ENCODE measurements around the gene NR5A2.

The NR5A2 gene

DNA sequence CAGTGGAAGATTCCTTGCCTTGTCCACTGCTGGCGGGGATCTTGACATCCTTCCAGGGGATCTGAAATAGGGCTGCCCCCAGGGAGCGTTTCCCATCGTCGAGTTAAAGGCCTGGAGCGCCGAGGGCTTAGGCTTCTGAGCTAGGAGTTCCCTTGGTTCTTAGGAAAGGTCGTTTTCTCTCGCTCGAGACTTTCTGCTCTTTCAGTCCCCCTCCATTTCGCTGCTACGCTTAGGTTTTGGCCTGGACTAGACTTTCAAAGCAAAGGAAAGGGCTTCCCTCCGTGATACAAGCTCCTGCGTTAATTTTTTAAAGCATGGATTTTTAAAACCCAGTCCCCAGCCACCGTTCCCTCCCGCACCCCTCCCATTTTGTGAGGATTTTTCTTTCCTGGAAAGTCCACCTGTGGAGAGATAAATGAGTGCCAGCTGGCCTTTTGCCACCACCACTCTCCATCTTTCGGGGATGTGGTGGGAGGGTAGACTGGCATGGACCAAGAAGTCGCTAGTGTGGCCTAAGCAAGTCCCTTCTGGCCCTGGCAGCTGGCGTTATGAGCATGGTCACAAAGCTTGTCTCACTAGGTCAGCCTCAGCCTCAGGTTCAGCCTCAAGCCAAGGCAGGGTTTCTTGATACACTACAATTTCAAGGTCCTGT is 9.2 kb downstream of the NR5A2 start:
- H3K36me3 ChIP-seq (ENCODE audit: insufficient read depth, low read length) = no peaks in the 10 kb centered on the region
- H3K4me1 ChIP-seq (ENCODE audit: control insufficient read depth, insufficient read depth, low read length) = peaks cover 28% of the 10 kb centered on the region
- no peak overlapping the region for H3K9ac ChIP-seq (ENCODE audit: low read depth, low read length)
- no peak overlapping the region for H3K4me2 ChIP-seq (ENCODE audit: low read length)
- H3K4me3 ChIP-seq (ENCODE audit: low read length) = no peak overlapping the region
- H3K9me3 ChIP-seq (replicated peaks; ENCODE audit: low read length) = no peaks in the 10 kb centered on the region
- peaks cover 99% of the 10 kb centered on the region for H3K27me3 ChIP-seq (ENCODE audit: control insufficient read depth, insufficient read depth, low read length)

DNA sequence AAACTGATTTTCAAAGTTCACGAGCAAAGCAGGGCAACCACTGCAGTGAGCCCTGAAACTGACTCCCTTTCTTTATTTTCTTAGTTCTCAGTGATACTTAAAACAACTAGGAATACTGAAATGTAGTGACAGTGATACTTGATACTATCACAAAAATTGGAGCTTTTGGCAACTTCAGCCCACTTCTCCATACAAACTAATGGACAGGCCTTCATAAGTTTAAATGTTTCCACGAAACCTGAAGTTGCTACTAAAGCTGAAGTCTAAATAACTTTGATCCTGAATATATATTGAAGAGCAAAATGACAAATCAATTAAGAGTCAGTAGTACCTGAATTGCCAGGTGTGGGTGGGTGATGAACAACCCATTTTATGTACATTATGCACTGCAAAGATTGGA is 10.0 kb downstream of the NR5A2 start:
- Histone ChIP-seq H3K4me1 (ENCODE audit: control insufficient read depth, insufficient read depth, low read length) (peaks cover 28% of the 10 kb centered on the region), H3K36me3 (ENCODE audit: insufficient read depth, low read length) (no peaks in the 10 kb centered on the region), H3K4me3 (ENCODE audit: low read length) (no peak overlapping the region), H3K9me3 (replicated peaks; ENCODE audit: low read length) (no peaks in the 10 kb centered on the region), H3K9ac (ENCODE audit: low read depth, low read length) (no peak overlapping the region), H3K4me2 (ENCODE audit: low read length) (no peak overlapping the region), H3K27me3 (ENCODE audit: control insufficient read depth, insufficient read depth, low read length) (peaks cover 99% of the 10 kb centered on the region)

- Histone ChIP-seq H3K9ac (ENCODE audit: low read depth, low read length) (no peak overlapping the region), H3K4me3 (ENCODE audit: low read length) (no peak overlapping the region), H3K27me3 (ENCODE audit: control insufficient read depth, insufficient read depth, low read length) (peaks cover 99% of the 10 kb centered on the region), H3K9me3 (replicated peaks; ENCODE audit: low read length) (no peaks in the 10 kb centered on the region), H3K4me1 (ENCODE audit: control insufficient read depth, insufficient read depth, low read length) (peaks cover 28% of the 10 kb centered on the region), H3K36me3 (ENCODE audit: insufficient read depth, low read length) (no peaks in the 10 kb centered on the region), H3K4me2 (ENCODE audit: low read length) (no peak overlapping the region)
Measured at GRCh38 chr1:200037904-200038303, 10.4 kb downstream of the NR5A2 start.

DNA sequence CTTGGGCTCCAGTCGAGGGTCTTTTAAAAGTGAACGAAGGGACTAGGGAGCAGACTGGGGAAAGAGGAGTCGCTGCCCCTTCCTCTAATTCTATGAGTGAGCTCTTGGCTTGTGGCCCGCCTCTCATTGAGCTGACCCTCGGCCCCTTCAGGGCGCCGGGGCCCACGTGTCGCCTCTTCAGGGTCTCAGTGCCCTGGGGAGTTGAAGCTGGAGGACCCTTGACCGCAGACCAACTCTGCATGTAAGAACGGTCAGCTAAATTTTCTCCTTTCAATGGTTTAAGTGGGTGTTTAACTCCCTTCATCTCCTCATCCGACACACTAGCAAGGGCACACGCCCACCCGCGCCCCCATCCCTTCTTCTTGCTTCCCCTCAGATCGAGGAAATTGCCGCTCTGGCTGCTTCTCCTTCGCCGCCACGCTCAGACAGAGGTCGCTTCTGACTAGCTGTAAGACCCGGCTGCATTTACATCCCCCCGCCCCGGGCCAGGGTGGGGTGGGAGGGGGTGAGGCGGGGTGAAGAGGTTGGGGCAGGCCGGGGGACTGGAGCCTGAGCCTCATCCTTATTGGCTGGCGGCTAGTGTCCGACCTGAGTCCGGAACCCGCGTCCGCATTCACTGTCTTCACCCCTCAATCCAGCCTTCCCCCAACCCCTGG is 10.9 kb downstream of the NR5A2 start:
- H3K4me1 ChIP-seq (ENCODE audit: control insufficient read depth, insufficient read depth, low read length) = peaks cover 28% of the 10 kb centered on the region
- H3K9ac ChIP-seq (ENCODE audit: low read depth, low read length) = no peak overlapping the region
- peaks cover 99% of the 10 kb centered on the region for H3K27me3 ChIP-seq (ENCODE audit: control insufficient read depth, insufficient read depth, low read length)
- H3K9me3 ChIP-seq (replicated peaks; ENCODE audit: low read length) = no peaks in the 10 kb centered on the region
- H3K4me2 ChIP-seq (ENCODE audit: low read length) = peak overlapping the region; percentile 98
- peak overlapping the region; percentile 73 for H3K4me3 ChIP-seq (ENCODE audit: low read length)
- H3K36me3 ChIP-seq (ENCODE audit: insufficient read depth, low read length) = no peaks in the 10 kb centered on the region

- H3K27me3 ChIP-seq (ENCODE audit: control insufficient read depth, insufficient read depth, low read length) = peaks cover 98% of the 10 kb centered on the region
Measured at GRCh38 chr1:200038981-200039848, 11.7 kb downstream of the NR5A2 start.

DNA sequence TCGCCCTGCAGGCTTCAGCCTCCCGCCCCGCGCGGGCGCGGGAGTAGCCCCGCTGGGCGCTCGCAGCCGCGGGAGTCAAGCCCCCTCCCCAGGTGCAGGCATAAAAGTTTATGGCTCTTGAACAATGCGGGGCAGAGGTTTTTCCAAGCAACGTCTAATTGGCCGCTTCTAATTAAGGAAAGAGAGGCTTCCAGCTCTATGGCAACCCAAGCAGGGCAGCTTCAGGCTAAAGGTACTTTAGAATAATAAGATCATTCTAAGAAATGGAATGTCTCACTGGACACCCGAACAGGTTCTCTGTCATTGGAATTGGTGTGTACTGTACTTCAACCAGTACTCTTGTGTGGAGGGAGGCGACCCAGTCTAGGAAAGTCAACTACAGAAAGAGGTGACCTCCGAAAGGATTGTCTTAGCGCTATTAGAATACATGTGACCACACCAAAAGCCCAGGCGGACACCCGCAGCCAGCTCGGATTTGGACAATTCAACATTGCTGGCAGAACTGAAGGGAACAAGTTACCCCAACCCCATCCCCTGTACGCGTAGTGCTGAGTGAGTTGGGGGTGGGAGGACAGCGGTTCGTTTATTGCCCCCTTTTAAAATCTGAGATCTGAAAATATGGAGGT is 12.5 kb downstream of the NR5A2 start:
- Histone ChIP-seq H3K27me3 (ENCODE audit: control insufficient read depth, insufficient read depth, low read length) (peaks cover 92% of the 10 kb centered on the region), H3K9me3 (replicated peaks; ENCODE audit: low read length) (no peaks in the 10 kb centered on the region), H3K4me1 (ENCODE audit: control insufficient read depth, insufficient read depth, low read length) (peaks cover 24% of the 10 kb centered on the region), H3K36me3 (ENCODE audit: insufficient read depth, low read length) (no peaks in the 10 kb centered on the region), H3K4me2 (ENCODE audit: low read length) (peak overlapping the region; percentile 98), H3K9ac (ENCODE audit: low read depth, low read length) (no peak overlapping the region), H3K4me3 (ENCODE audit: low read length) (peak overlapping the region; percentile 73)

More at GRCh38 chr1:200038981-200039848, 11.7 kb downstream of the NR5A2 start:
- Histone ChIP-seq H3K4me1 (ENCODE audit: control insufficient read depth, insufficient read depth, low read length) (peaks cover 28% of the 10 kb centered on the region), H3K9me3 (replicated peaks; ENCODE audit: low read length) (no peaks in the 10 kb centered on the region), H3K4me2 (ENCODE audit: low read length) (peak overlapping the region; percentile 98), H3K4me3 (ENCODE audit: low read length) (peak overlapping the region; percentile 73), H3K36me3 (ENCODE audit: insufficient read depth, low read length) (no peaks in the 10 kb centered on the region), H3K9ac (ENCODE audit: low read depth, low read length) (no peak overlapping the region)

DNA sequence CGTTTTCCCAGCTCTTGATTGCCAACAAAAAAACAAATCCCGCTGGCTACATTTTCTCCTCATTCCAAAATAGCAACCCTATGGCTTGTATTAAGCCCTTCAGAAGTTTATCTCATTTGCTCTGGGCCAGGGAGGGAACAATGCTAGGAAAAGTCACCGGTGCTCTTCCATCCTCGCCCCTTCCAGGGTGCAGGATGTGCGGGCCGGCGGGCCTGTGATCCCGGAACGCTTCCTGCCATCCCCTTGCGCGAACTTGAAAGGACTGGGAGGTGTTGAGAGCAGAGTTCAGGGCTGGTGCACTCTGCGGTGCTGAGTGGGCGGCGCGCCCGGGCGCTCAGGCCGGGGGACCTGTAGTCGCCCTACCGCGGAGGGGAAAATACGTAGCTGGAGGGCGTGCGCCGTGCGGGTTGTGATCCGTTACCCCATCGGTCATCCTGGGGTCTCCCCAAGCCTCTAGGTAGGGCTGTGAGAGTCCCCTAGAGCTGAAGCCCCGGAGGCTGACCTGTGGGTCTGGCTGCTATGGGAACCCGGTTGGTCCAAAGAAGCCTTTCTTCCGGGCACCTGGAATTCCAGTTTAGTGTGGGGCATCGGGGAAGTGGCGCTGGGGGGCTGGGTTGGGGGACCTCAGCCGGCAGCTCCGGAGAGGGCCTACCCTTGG is 13.1 kb downstream of the NR5A2 start:
- Histone ChIP-seq H3K4me3 (ENCODE audit: low read length) (no peak overlapping the region), H3K9ac (ENCODE audit: low read depth, low read length) (no peak overlapping the region), H3K9me3 (replicated peaks; ENCODE audit: low read length) (no peaks in the 10 kb centered on the region), H3K27me3 (ENCODE audit: control insufficient read depth, insufficient read depth, low read length) (peaks cover 92% of the 10 kb centered on the region), H3K36me3 (ENCODE audit: insufficient read depth, low read length) (no peaks in the 10 kb centered on the region), H3K4me2 (ENCODE audit: low read length) (no peak overlapping the region), H3K4me1 (ENCODE audit: control insufficient read depth, insufficient read depth, low read length) (peaks cover 18% of the 10 kb centered on the region)

GRCh38 chr1:200041337-200042118 is 14.0 kb downstream of the NR5A2 start:
- no peak overlapping the region for H3K9ac ChIP-seq (ENCODE audit: low read depth, low read length)
- H3K27me3 ChIP-seq (ENCODE audit: control insufficient read depth, insufficient read depth, low read length) = peaks cover 91% of the 10 kb centered on the region
- peaks cover 15% of the 10 kb centered on the region for H3K4me1 ChIP-seq (ENCODE audit: control insufficient read depth, insufficient read depth, low read length)
- no peaks in the 10 kb centered on the region for H3K36me3 ChIP-seq (ENCODE audit: insufficient read depth, low read length)
- H3K9me3 ChIP-seq (replicated peaks; ENCODE audit: low read length) = no peaks in the 10 kb centered on the region
- H3K4me3 ChIP-seq (ENCODE audit: low read length) = no peak overlapping the region
- no peak overlapping the region for H3K4me2 ChIP-seq (ENCODE audit: low read length)

DNA sequence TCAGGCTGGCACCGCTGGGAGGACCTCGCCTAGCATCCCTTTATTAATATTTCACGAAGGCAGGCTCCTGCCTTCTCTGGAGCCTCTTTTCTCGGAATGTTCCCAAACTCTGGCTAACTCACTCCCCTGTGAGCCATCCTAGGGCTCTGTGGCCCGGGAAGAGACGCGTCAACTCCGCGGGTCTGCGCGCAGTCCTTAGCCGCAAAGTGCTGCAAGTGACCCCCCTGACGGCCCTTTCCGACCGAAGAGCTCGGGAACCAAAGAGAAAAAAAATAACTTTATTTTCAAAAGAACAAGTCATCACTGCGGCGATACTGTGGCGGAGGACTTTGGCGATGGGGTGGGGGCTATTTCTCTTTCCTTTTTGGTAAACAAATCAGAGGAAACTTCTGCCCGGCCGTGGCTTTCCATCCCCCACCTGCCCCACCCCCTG is 14.6 kb downstream of the NR5A2 start:
- H3K36me3 ChIP-seq (ENCODE audit: insufficient read depth, low read length) = no peaks in the 10 kb centered on the region
- H3K4me3 ChIP-seq (ENCODE audit: low read length) = peak overlapping the region; percentile 44
- no peaks in the 10 kb centered on the region for H3K9me3 ChIP-seq (replicated peaks; ENCODE audit: low read length)
- peaks cover 15% of the 10 kb centered on the region for H3K4me1 ChIP-seq (ENCODE audit: control insufficient read depth, insufficient read depth, low read length)
- peak overlapping the region; percentile 78 for H3K4me2 ChIP-seq (ENCODE audit: low read length)
- H3K9ac ChIP-seq (ENCODE audit: low read depth, low read length) = no peak overlapping the region
- peaks cover 90% of the 10 kb centered on the region for H3K27me3 ChIP-seq (ENCODE audit: control insufficient read depth, insufficient read depth, low read length)

DNA sequence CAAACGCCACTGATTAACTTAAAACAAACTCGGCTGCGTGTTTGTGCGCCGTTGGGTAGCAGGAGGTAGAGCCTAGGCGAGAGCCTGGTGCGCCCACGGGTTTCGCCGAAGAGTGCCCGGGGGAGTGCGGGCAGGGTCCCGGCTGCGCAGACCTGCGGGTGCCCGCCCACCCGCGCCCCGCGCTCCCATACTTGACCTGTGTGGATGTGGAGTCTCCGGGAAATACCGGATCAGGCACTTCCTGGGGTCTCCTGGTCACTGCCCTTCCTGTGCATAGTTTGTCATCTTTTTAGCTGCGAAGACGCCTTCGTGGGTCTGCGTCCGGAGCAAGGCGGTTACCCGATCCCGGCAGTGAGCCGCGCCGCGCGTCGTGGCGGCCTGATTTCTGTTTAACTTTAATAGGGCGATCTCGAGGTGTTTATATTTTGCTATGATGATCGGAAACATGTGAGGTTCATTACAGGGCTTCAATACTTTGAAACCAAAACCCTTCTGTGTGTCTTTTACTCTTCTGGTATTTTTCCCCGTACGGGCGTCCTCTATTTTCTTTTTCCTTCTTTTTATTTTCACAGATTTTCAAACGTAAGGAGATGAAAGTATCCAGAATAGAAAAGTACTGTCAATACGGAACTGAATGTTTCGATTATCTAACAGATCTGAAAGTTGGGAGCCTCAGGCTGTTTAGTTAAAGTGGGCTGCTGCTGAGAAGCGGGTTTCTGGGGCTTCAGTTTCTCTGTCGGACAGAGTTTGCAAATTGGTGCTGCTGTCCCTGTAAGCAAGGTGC is 15.2 kb downstream of the NR5A2 start:
- Histone ChIP-seq H3K4me1 (ENCODE audit: control insufficient read depth, insufficient read depth, low read length) (peaks cover 15% of the 10 kb centered on the region), H3K4me2 (ENCODE audit: low read length) (peak overlapping the region; percentile 78), H3K27me3 (ENCODE audit: control insufficient read depth, insufficient read depth, low read length) (peaks cover 84% of the 10 kb centered on the region), H3K9ac (ENCODE audit: low read depth, low read length) (no peak overlapping the region), H3K9me3 (replicated peaks; ENCODE audit: low read length) (no peaks in the 10 kb centered on the region), H3K4me3 (ENCODE audit: low read length) (peak overlapping the region; percentile 44), H3K36me3 (ENCODE audit: insufficient read depth, low read length) (no peaks in the 10 kb centered on the region)
